Measurements from ENCODE around the gene MZT2B.

GRCh38 chr2:130154773-130155765, 27.0 kb upstream of the MZT2B start:
- no peak for TF ChIP-seq POLR2A (IDR thresholded peaks at IDR 0.05; ENCODE audit: extremely low read depth, insufficient read length)
- no peak for TF ChIP-seq CTCF (IDR thresholded peaks at IDR 0.05; ENCODE audit: low read depth, low read length)
- TF ChIP-seq MAX (IDR thresholded peaks at IDR 0.05; ENCODE audit: low read depth, low read length): no peak

All from NB4 (cell line).